HG02852 (cell line): Measurements from ENCODE around the gene CHTF18.
"Not testable (repeated sequence)": the region's sequence is repeated elsewhere in the genome, so short reads cannot be mapped to it uniquely, and the experiment has no call there.

Source experiments
- ATAC-seq: cut with Tn5 transposase; IDR thresholded peaks from one replicate; pipeline ENCODE4 v1.9.1; 2021; ENCODE audit warnings: mild to moderate bottlenecking, moderate library complexity; ENCODE audit not compliant: unreplicated experiment

CHTF18 gene

GRCh38 chr16:825341-826061, 37.1 kb downstream of the CHTF18 start:
- no peak for ATAC-seq

GRCh38 chr16:827513-827912, 39.1 kb downstream of the CHTF18 start:
- ATAC-seq: no peak

- no peak for ATAC-seq
These were observed 40.5 kb downstream of the CHTF18 start for GRCh38 chr16:828891-829290.

- ATAC-seq: no peak
These were observed 41.9 kb downstream of the CHTF18 start for GRCh38 chr16:830107-830870.

GRCh38 chr16:830871-831570, 42.6 kb downstream of the CHTF18 start:
- ATAC-seq: no peak

GRCh38 chr16:831571-832413, 43.4 kb downstream of the CHTF18 start:
- no peak for ATAC-seq

GRCh38 chr16:832652-833336, 44.4 kb downstream of the CHTF18 start:
- ATAC-seq: no peak

- ATAC-seq: no peak
These were observed 45.0 kb downstream of the CHTF18 start for GRCh38 chr16:833411-833810.

- no peak for ATAC-seq
These were observed 47.0 kb downstream of the CHTF18 start for GRCh38 chr16:835373-835772.

- ATAC-seq: no peak
These were observed 47.8 kb downstream of the CHTF18 start for GRCh38 chr16:836221-836620.

- not testable (repeated sequence) for ATAC-seq
These were observed 48.4 kb downstream of the CHTF18 start for GRCh38 chr16:836822-837221.

GRCh38 chr16:838741-839140, 50.3 kb downstream of the CHTF18 start:
- ATAC-seq: no peak

- ATAC-seq: no peak
These were observed 51.4 kb downstream of the CHTF18 start for GRCh38 chr16:839643-840408.

- ATAC-seq: no peak
These were observed 52.4 kb downstream of the CHTF18 start for GRCh38 chr16:840561-841454.

GRCh38 chr16:841455-842060, 53.1 kb downstream of the CHTF18 start:
- no peak for ATAC-seq

- ATAC-seq: no peak
These were observed 53.6 kb downstream of the CHTF18 start for GRCh38 chr16:842061-842476.

- ATAC-seq: no peak
These were observed 54.5 kb downstream of the CHTF18 start for GRCh38 chr16:842711-843560.
